Measurements from ENCODE around the gene APOLD1.

Gene APOLD1

DNA sequence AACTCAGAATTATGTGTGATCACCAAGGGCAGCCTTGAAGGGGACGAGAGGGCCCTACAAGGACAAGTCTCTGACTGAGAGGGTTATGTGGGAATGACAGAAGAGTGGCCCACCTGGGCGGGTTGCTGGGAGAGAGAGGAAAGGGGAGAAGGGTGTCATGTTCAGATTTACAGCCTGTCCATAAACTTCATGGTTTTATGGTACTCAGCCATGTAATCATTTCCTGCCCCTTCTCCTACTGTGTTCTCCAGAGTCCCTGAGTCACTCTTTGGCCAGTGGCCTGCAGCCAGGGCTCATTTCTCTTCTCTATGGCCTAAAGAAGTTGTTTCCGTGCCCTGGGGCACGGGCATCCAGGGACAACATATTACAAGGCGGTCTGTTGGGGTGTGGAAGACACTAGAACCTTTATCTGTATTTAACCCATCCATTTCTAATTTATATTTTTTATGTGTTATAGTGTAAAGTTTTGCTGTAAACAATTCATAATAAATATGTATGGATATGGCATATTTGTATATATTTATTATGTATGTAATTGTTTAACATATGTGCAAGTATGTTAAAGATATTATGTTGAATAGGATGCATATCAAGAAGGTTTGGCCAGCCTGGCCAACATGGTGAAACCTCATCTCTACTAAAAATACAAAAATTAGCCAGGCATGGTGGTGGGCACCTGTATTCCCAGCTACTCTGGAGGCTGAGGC is 54.6 kb downstream of the APOLD1 start:
- DNase-seq (ENCODE audit: low read depth) = peak; percentile 66

DNA sequence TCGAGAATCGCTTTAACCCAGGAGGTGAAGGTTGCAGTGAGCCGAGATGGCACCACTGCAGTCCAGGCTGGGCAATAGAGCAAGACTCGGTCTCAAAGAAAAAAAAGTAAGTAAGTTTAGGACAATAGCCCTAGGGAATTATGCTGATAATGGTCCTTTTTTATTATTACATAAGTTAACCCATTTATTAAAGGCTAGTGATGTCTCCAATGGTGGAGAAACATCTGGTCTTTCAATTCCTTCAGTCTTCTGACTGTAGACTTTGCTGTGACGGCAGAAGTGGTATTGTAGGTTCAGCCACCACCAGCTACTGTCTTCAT is 55.1 kb downstream of the APOLD1 start:
- no peak for DNase-seq (ENCODE audit: low read depth)
